GM23338 (cell line): ENCODE results near the gene CBARP.

ENCODE experiments used
- CTCF ChIP-seq, 2 experiments: fragments of 200-600 bp in 1 of 2; sonication (generic) in 1 of 2; conservative IDR thresholded peaks; 2 replicates each; pipeline versions ENCODE4 v1.5.1 to v1.6.1; 2016 to 2017; ENCODE audit warnings: antibody characterized with exemption in 2 of 2, low read depth in 2 of 2, mild to moderate bottlenecking in 2 of 2, moderate library complexity in 1 of 2
- EZH2 ChIP-seq: fragments of 200-600 bp; sonication (generic); IDR thresholded peaks from one replicate; pipeline ENCODE4 v1.8.0; 2017; ENCODE audit warnings: antibody characterized with exemption, mild to moderate bottlenecking, low read depth; ENCODE audit not compliant: unreplicated experiment

GRCh38 chr19:1274081-1274851, 36.5 kb upstream of the CBARP start:
- TF ChIP-seq CTCF (conservative IDR thresholded peaks at IDR 0.05; ENCODE audit: low read depth in 2 of 2) (no peak), EZH2 (no peak)
